Measurements from ENCODE around the gene JCAD.

- TF ChIP-seq, protein P1, sequence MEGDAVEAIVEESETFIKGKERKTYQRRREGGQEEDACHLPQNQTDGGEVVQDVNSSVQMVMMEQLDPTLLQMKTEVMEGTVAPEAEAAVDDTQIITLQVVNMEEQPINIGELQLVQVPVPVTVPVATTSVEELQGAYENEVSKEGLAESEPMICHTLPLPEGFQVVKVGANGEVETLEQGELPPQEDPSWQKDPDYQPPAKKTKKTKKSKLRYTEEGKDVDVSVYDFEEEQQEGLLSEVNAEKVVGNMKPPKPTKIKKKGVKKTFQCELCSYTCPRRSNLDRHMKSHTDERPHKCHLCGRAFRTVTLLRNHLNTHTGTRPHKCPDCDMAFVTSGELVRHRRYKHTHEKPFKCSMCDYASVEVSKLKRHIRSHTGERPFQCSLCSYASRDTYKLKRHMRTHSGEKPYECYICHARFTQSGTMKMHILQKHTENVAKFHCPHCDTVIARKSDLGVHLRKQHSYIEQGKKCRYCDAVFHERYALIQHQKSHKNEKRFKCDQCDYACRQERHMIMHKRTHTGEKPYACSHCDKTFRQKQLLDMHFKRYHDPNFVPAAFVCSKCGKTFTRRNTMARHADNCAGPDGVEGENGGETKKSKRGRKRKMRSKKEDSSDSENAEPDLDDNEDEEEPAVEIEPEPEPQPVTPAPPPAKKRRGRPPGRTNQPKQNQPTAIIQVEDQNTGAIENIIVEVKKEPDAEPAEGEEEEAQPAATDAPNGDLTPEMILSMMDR (IDR thresholded peaks at IDR 0.05; ENCODE audit: insufficient read depth, low read length): no peak
- no peak for TF ChIP-seq REST (IDR thresholded peaks at IDR 0.05; ENCODE audit: insufficient replicate concordance, low read depth)
These were observed 1.4 kb downstream of the JCAD start for GRCh38 chr10:30057894-30058556.
